Germinal center (tissue), 1 donor: ENCODE results near the gene RIMS4.

ENCODE experiments used
- DNase-seq: peaks from one replicate; pipeline ENCODE4 v3.0.0; 2012; ENCODE audit warnings: mixed read lengths, low spot score

RIMS4 gene

DNA sequence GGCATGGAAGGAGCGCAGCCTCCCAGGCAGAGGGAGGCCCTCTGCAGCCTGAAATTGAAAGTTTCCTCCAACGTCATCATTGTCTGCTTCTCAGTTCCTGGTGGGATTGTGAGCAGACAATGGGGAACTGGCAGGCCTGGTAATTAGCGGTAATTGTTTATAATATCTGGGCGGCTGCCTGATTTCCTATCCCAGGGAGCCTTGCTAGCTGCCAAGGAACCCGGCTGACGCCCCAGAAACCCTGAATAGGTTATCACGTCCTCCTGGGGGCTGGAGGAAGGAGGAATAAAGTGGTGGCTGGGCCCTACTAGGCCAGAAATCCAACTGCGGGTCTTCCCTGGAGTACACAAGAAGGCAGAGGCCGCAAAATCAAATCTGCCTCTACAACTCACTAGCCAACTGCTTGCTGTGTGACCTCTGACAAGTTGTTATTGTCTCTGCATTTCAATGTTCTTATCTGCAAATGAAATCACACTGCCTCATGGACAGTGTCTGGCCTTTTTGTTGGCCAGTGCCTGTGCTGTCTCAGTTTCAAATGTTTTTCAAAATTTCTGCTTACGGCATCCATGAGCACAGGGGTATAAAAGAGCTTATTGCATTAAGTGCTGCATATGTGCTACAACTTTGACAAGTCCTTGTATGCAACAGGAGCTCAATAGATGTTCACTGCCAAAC, 47.7 kb downstream of the RIMS4 start:
- no peak for DNase-seq

DNA sequence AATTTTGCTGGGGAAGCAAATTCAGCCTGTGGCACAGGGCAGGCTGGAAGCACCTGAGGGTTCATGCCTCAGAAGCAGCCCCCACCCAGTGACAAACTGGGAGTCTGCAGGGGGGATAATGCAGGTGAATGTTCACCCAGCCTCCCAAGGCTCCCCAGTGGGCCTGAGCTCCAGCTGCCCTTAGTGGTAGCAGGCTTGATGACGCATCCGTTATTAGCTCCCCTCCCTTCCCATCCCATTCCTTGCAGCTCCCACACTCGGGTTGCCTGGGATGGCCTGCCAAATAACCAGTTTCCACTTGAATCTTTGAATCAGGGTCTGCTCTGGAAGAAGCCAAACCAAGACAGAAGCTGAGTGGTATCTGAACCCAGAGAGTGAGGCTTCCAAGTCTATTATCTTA, 48.9 kb downstream of the RIMS4 start:
- DNase-seq: no peak

- no peak for DNase-seq
These were observed 50.8 kb downstream of the RIMS4 start for GRCh38 chr20:44759595-44759994.

- DNase-seq: no peak
These were observed 51.9 kb downstream of the RIMS4 start for GRCh38 chr20:44758247-44759101.

DNA sequence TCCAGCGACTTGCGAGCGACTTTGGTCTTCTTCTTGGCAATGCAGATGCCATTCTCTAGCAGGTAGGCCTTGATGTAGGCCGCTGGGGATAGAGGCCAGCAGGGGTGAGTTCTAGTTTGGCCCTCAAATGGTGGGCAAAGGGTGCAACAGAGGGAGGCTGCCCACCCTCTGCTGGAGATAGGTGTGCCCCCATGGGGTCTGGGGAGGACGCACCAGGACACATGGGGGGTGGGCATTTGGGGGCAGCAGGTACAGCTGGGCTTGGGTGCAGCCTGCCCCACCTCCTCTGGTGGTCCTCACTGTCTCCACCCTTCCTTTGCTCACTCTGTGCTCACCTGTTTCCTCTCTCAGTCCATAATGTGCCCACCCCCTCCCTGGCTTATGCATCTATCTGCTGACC, 53.4 kb downstream of the RIMS4 start:
- DNase-seq: no peak

- DNase-seq: no peak
These were observed 54.2 kb downstream of the RIMS4 start for GRCh38 chr20:44756011-44756688.

DNA sequence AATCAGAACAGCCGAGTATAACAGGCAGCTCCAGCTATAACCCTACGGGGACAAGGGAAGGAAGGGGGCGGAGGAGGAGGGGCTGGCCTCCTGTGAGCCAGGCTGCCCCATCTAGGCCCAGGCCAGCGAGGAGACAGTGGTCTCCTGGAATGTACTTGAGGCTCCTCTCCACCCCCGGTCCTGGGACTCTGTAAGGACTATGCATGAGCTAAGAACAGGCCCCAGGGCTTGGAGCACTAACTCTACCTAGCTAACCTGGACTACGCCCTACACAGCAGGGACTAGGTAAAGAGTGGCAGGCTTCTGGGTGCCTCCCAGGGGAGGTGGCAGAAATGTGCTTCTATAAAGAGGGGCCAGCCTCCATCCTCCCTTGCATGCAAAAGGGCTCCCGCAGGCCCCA, 55.8 kb downstream of the RIMS4 start:
- DNase-seq: no peak

- no peak for DNase-seq
These were observed 58.0 kb downstream of the RIMS4 start for GRCh38 chr20:44752099-44752931.

DNA sequence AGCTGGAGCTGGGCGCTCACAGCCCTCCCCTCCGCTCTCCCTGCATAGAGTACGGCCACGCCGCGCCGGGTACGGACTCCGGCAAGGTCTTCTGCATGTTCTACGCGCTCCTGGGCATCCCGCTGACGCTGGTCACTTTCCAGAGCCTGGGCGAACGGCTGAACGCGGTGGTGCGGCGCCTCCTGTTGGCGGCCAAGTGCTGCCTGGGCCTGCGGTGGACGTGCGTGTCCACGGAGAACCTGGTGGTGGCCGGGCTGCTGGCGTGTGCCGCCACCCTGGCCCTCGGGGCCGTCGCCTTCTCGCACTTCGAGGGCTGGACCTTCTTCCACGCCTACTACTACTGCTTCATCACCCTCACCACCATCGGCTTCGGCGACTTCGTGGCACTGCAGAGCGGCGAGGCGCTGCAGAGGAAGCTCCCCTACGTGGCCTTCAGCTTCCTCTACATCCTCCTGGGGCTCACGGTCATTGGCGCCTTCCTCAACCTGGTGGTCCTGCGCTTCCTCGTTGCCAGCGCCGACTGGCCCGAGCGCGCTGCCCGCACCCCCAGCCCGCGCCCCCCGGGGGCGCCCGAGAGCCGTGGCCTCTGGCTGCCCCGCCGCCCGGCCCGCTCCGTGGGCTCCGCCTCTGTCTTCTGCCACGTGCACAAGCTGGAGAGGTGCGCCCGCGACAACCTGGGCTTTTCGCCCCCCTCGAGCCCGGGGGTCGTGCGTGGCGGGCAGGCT, 60.1 kb downstream of the RIMS4 start:
- DNase-seq: no peak

- no peak for DNase-seq
These were observed 62.4 kb downstream of the RIMS4 start for GRCh38 chr20:44748005-44748370.

GRCh38 chr20:44747166-44748004, 63.0 kb downstream of the RIMS4 start:
- DNase-seq: peak; percentile 61

DNA sequence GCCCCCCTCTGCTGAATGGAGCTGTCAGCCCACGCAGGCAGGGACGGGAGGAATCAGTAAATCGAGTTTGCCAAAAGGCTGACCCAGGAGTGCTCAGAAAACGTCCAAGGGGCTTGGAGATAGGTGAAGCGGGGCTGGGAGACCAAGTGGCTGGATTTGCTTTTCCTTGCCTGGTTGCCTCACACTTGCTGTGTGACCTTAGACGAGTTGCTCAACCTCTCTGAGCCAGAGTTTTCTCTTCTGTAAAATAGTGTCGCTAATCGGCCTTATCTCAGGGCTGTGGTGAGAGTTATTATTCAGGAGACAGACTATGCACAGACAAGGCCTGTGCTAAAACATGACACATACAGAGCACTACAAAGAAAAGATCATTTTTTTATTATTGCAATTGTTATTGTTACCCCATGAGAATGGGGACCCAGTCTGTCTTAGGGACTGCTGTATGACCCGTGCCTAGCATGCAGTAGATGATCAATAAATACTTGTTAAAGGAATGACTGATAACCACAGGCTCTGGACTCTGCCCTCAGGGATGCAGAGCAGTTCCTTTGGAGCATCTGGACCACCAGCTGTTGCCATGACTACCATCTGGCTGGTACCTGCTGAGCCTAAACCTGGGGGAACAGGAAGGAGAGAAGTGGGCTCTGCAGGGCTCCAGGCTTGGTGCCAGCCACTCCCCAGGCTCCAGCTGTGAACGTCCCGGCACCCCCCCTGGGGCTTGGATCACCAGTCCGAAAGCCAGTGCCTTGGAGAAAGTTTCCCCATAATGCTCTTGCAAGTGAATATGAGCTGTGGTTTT, 63.8 kb downstream of the RIMS4 start:
- no peak for DNase-seq

- peak; percentile 45 for DNase-seq
These were observed 64.6 kb downstream of the RIMS4 start, which contains the start of gene KCNK15 for GRCh38 chr20:44745598-44746366. KCNK15 (plus strand) TSS chr20:44745865; CDS start chr20:44745911, 46 bp downstream.

DNA sequence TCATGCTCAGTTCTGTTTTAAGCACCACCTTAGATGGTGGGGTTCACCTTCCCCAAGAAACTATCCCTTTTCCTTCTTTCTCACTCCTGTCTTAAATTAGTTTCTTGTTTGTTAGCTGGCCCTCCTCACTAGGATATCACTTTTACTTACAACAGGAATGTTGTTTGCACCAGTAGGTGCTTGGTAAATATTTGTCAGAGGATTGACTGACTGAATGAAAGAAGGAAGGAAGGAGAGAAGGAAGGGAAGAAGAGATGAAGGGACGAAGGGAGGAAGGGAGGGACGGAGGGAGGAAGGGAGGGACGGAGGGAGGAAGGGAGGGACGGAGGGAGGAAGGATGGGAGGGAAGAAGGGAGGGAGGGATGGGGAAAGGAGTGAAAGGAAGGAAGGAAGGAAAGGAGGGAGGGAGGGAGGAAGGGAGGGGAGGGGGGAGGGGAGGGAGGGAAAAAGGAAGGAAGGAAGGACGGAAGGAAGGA, 65.2 kb downstream of the RIMS4 start:
- DNase-seq: no peak

GRCh38 chr20:44743916-44744655, 66.3 kb downstream of the RIMS4 start:
- no peak for DNase-seq

- no peak for DNase-seq
These were observed 67.2 kb downstream of the RIMS4 start for GRCh38 chr20:44743080-44743701.

DNA sequence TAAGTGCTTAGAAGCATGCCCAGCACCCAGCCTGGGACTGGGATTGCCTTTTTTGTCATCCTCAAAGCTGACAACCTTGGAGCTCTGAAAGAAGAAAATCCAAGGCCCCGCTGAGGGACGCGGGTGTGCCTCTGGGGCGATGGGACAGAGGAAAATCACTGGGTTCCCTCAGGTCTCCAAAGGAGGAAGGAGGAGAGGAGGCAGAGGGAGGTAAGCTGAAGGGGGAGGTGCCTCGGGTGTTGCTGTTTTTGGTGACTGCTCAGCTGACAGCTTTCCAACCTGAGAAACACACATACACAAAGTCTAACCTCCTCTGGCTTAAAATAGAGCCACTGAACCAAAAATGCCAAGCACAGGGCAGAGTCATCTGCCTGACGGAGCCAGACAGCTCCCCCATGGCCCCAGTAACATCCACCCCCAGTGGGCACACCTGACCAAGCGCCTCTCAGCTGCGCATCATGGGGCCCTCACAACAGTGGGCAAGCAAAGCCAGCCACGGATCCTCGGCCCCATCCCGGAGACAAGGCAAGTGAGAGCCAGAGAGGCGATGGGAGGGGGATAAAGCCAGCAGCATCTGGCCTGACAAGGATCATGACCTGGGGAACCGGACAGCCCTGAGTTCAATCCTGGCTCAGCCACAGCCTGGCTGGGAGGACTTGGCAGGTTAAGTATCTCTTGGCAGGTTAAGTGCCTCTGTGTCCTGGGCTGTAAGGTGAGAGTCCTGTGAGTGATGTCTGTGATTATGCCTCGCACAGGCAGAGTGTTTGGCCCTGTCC, 67.9 kb downstream of the RIMS4 start:
- no peak for DNase-seq
